ENCODE results near the gene HOXB7.

Gene HOXB7

DNA sequence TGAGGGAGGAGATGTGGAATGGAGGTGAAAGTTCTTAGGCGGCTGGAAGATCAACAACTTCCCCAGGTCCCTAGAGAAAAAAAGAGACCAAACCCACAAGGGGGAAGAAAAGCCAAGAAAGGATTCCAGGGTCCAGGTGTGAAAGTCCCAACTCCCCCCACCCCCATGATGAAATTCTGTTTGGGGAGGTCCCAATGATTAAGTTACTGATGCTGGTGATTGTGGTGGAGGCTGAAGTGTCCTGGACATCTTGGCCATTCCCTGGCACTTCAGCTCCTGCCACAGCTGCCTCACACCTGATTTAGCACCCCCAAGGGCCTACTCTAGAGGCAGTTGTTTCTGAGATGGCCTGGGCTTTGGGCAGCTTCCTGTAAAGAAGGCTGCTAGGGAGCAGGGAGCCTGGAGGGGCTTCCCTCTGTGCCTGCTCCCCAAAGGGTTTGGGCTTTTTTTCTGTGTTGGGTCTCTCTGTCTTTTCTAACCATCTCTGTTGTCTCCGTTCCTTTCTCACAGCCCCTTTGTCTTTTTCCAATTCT is 45.7 kb downstream of the HOXB7 start:
- peaks cover 15% of the 10 kb centered on the region for H3K27me3 Mint-ChIP-seq
- no peak for ATAC-seq
- no peak overlapping the region for H3K27ac Mint-ChIP-seq
- no peak overlapping the region for H3K4me3 Mint-ChIP-seq
- H3K4me1 Mint-ChIP-seq: no peaks in the 10 kb centered on the region
- no peaks in the 10 kb centered on the region for H3K36me3 Mint-ChIP-seq
- H3K9me3 Mint-ChIP-seq: no peaks in the 10 kb centered on the region

DNA sequence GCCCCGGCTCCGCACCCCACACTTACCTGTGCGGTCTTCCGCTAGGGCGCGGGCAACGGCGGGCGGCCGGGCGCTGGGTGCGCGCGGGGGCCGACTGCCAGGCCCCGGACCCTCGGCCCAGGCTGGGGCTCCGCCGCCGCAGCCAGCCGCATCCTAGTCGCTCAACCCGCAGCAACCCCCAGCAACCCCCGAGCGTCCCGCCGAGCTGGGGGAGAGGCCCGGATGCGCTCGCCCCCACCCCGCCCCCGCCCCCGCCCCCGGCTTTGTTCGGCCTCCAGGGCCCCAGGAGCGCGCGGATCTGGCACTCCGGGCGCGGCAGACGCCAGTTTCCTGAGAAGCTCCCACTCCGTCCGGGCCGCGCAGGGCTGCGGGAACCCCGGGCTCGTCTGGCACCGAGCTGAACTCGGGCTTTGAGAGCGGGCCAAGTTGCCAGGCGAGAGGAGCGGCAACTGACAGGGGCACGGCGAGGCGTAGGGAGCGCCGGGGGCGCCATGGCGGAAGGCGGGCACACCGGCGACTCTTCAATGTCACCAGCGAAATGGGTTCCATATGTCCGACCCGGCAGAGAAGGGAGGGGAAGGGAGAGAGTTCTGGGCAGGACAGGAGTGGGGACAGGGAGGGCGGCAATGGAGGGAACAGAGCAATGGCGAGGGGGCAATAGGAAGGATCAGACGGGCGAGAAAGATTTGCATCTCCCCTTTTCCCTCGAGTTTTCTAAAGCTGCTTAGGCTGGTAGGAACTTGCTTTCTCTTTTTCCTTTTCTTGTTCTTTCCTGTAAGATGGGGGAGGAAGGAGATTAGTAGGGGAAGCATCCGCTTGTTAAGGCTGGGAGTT is 46.4 kb downstream of the HOXB7 start:
- peak; percentile 51 for ATAC-seq
- Mint-ChIP-seq H3K27me3 (peaks cover 22% of the 10 kb centered on the region), H3K36me3 (no peaks in the 10 kb centered on the region), H3K27ac (no peak overlapping the region), H3K4me1 (no peaks in the 10 kb centered on the region), H3K4me3 (no peak overlapping the region), H3K9me3 (no peaks in the 10 kb centered on the region)

DNA sequence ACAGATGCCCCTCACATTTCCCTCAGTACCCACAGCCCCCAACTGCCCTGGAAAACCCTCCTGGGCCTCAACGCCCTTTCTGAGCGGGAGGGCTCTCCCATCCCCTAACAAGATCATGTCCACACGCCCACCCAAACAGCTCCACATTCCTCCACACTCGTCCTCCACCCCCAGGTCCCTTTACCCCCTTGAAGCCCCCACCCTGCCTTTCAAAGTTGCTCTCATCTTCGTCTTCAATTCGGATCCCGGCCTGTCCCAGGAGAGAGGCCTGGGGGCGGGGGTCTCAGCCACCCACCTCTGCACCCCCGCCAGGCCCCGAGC is 47.0 kb downstream of the HOXB7 start:
- Mint-ChIP-seq H3K4me3 (no peak overlapping the region), H3K27ac (no peak overlapping the region), H3K36me3 (no peaks in the 10 kb centered on the region), H3K4me1 (no peaks in the 10 kb centered on the region), H3K27me3 (peaks cover 28% of the 10 kb centered on the region), H3K9me3 (no peaks in the 10 kb centered on the region)
- no peak for ATAC-seq

DNA sequence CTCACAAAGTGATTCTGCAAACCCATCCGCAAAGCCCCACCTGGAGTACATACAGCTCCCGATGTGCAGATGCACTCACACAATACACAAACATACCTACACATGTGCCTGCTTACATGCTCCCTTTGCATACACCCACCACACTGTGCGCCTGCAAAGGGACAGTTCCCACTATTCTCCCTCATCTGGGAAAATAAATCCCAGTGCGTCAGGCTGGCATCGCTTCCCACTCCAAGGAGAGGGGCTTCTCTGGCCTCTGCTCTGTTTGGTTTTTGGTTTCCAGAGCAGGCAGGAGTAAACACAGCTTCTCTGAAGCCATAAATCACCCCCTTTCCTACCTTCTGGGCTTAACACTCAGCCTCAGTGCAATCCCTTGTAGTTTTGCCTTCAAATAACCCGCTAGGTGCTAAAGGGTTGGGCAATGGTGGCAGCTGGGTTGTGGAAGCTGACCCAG is 47.4 kb downstream of the HOXB7 start:
- ATAC-seq: no peak
- no peak overlapping the region for H3K4me3 Mint-ChIP-seq
- H3K27me3 Mint-ChIP-seq: peaks cover 32% of the 10 kb centered on the region
- no peak overlapping the region for H3K27ac Mint-ChIP-seq
- no peaks in the 10 kb centered on the region for H3K4me1 Mint-ChIP-seq
- H3K9me3 Mint-ChIP-seq: no peaks in the 10 kb centered on the region
- no peaks in the 10 kb centered on the region for H3K36me3 Mint-ChIP-seq

DNA sequence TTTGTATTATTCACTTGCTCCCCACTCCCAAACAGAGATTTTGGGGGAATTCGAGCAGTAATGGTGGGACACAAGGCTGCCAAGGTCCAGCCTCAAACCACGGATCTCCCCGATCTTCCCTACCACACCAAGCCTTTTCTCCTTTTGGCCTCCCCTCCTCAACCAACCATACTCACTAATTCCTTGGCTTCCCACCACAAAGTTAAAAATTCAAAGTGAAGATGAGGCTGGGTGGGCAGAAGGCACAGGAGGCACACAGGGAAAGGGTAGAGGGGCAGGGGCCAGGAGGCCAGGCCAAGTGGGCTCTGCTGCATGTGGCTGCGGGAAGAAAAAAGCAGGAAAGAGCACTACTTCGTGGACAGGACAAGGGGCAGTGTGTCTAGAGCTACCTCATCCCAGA is 47.9 kb downstream of the HOXB7 start:
- no peak overlapping the region for H3K27ac Mint-ChIP-seq
- ATAC-seq: no peak

DNA sequence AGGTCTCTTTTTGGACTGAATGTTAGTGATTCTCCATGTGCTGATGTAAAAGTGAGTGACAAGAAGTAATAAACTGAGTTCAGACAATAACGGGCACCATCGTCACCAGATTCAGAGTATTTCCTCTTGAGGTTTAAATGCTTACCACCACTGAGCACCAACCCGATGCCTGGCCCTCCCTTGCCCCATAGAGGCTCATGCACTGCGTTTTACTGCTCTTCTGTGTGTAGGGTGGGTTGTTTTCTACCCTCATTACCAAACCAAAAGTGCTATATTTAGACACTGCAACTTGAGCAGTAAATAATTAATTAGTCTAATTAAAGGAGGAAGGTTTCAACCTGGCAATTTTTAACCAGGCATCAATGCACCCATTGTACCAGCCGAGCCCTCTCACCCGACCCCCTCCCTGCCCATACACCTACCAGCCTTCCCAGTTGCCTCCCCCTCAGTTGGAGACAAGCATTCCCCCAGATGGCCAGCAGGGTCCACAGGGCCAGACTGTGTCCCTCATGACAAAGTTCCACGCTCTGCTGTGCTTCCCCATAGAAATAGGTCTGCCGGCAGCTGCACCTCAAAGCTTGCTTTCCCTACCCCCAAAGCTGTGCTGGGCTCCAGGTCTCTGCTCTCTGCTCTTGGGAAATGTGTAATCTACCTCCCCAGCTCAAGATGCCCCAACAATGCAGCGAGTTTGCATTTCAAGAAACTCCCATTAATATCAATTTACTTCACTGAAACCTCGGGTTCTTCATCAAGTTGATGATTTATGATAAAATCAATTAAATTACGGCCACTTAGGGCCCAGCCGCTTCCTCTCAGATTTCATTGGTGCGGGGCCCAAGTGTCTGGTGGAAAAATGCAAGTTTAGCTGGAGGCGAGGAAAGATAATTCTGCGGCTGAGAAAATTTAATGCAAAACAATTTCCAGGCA is 48.7 kb downstream of the HOXB7 start:
- no peaks in the 10 kb centered on the region for H3K36me3 Mint-ChIP-seq
- no peak overlapping the region for H3K27ac Mint-ChIP-seq
- ATAC-seq: no peak
- H3K27me3 Mint-ChIP-seq: peaks cover 40% of the 10 kb centered on the region
- no peaks in the 10 kb centered on the region for H3K9me3 Mint-ChIP-seq
- H3K4me3 Mint-ChIP-seq: no peak overlapping the region
- H3K4me1 Mint-ChIP-seq: no peaks in the 10 kb centered on the region

More for the DNA sequence above, 47.9 kb downstream of the HOXB7 start:
- H3K4me1 Mint-ChIP-seq: no peaks in the 10 kb centered on the region
- peaks cover 37% of the 10 kb centered on the region for H3K27me3 Mint-ChIP-seq
- H3K4me3 Mint-ChIP-seq: no peak overlapping the region
- no peaks in the 10 kb centered on the region for H3K9me3 Mint-ChIP-seq
- H3K36me3 Mint-ChIP-seq: no peaks in the 10 kb centered on the region

DNA sequence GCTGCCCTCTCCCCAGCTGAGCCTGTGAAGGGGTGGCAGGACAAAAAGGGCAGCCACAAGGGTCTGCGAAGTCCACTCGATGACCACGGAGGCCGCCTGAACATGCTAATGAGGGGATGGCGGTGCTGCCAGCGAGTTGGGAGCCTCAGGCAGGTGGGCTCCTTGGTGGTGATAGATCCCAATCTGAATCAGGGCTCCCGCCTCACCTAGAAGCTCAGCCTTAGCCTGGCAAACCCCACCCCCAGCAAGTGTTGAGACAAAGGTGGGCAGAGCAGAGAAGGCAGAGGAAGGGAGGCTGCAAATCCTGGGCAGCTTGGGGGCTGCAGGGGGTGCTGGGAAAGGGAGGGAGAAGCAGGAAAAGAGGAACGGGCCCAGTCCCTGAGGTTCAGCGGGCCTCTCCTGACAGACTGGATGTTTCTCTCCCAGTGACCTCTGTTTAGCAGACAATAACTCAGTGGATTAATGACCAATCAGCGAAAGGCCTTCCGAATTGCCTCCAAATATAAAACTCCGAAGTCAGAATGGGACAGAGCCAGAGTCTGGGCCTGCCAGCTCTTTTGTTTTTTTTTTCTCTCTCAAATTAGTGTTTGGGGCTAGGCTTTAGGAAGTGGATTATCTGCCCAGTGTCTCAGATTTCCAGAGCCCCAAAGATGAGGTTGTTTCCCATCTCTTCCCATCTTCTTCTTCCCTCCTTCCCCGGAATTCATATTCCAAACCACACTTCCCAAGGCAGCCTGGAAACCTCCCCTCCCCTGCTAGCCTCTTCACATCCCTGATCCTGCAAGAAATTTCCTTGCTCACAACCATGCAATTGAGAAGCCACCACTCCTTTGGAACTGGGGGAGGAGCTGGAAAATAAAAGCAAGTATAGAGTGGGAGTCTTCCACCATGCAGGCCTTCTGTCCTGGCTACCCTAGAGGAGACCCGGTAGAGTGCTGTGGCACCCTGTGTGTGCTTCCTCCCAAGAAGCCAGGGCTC is 50.7 kb downstream of the HOXB7 start:
- Mint-ChIP-seq H3K4me3 (no peak overlapping the region), H3K9me3 (no peaks in the 10 kb centered on the region), H3K36me3 (no peaks in the 10 kb centered on the region), H3K4me1 (peaks cover 3% of the 10 kb centered on the region), H3K27me3 (peaks cover 60% of the 10 kb centered on the region), H3K27ac (no peak overlapping the region)
- no peak for ATAC-seq

DNA sequence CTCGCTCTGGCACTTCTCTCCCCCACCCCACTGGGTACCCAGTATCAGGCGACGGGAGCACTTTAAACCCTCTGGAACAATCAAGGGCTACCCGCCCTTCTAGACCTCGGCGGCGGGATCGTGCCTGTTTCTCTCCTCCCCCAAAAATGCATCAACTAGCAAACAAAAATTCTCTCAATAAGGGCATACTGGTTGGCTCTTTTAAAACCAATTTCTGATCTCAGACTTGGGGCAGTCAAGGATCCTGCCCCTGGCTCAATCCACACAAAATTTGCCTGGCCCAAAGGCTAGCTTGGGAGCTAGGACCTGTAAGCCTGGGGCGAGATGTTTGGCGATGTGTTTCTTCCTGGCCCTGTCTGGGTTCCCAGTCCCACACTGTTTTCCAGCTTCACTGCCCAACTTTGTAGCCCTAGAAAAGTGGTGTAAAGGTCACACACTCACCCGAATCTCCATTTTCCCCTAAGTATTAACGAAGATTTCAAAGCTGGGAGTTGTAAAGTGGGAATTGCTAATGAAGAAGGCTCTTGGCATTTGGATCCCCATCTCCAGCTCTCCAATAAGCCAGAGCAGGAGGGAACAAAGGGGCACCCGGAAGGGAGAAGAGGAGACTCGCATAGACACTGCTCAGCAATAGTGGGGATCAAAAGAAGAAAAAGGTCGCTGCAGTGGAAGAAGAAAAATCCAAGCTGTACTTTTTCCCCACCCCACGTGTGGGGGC is 51.5 kb downstream of the HOXB7 start:
- no peak overlapping the region for H3K27ac Mint-ChIP-seq
- no peaks in the 10 kb centered on the region for H3K36me3 Mint-ChIP-seq
- ATAC-seq: no peak
- no peak overlapping the region for H3K4me3 Mint-ChIP-seq
- peaks cover 69% of the 10 kb centered on the region for H3K27me3 Mint-ChIP-seq
- H3K9me3 Mint-ChIP-seq: no peaks in the 10 kb centered on the region
- H3K4me1 Mint-ChIP-seq: peaks cover 7% of the 10 kb centered on the region

DNA sequence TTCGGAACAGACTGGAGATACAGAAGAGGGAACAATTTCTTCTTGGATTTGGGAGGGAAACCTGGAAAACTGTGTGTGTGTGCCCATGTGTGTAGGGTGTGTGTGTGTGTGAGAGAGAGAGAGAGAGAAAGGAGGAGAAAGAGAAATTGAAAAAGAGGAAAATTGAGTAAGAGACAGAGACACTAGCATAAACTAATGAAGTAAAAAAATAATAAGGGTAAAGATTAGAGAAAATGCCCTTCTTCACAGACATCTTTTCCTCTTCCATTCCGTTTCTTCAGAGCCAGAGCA is 52.0 kb downstream of the HOXB7 start:
- Mint-ChIP-seq H3K27me3 (peaks cover 71% of the 10 kb centered on the region), H3K27ac (no peak overlapping the region), H3K4me3 (no peak overlapping the region), H3K36me3 (no peaks in the 10 kb centered on the region), H3K9me3 (no peaks in the 10 kb centered on the region), H3K4me1 (peaks cover 7% of the 10 kb centered on the region)
- ATAC-seq: no peak

DNA sequence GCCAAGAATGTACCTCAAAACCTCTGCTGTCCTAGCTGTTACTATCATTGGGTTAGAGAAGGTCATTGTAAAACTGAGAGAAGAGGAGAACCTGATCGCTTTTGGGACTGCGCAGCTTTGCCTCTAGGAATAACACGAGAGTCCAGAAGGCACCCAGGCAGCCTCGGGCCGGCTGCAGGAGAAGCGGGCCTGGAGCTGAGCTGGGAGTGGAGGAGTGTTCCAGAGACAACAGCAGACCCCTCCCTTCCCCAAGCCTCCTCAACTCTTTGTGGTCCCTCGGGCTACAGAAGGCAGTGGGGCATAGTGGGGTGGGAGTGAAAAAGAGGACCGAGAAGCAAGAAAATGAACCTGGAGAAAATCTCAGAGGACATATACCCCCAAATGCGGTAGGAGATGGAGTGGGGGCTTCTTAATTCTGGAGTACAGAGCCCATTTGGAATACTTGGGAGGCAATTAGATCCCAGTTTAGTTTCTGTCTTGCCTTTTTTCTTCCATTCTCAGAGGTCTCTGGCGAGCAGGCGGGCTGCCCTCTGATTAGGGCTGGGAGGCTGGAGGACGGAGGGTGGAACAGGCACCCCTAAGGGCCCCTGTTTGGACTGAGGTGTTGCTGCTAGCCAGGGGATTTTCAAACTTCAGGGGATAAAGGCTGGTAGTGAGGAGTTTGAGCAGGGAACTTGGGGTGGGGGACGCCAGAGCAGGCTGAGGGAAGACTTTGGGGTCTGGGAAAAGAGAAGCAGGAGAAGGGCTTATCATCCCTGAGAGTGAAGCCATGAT is 52.6 kb downstream of the HOXB7 start:
- no peak for ATAC-seq
- H3K36me3 Mint-ChIP-seq: no peaks in the 10 kb centered on the region
- no peak overlapping the region for H3K4me3 Mint-ChIP-seq
- no peaks in the 10 kb centered on the region for H3K9me3 Mint-ChIP-seq
- peaks cover 7% of the 10 kb centered on the region for H3K4me1 Mint-ChIP-seq
- H3K27me3 Mint-ChIP-seq: peaks cover 71% of the 10 kb centered on the region
- no peak overlapping the region for H3K27ac Mint-ChIP-seq

Measured in stimulated activated memory B cell treated with anti-CD40 and anti-IgM and Interleukin-4, amounts not matched to agents 10 μg/mL and 1 μg/mL and 100 μg/mL, for 72 hours (primary cell).